Activated CD8-positive, alpha-beta memory T cell treated with anti-CD3 and anti-CD28 coated beads for 36 hours (primary cell): Measurements from ENCODE around the gene LITAF. TPM values are rescaled to one million over a fixed set of nuclear protein-coding genes. Genes with fewer than 3 reads are reported as not detected.

Experiments used
- CTCF ChIA-PET: fragments of 350-600 bp; sonication (Branson Sonifier 250); formaldehyde crosslinking; loops from one replicate; lab custom pipeline; 2021; ENCODE audit warnings: antibody characterized with exemption; lab: Charles Lee
- POLR2A ChIA-PET: fragments of 350-600 bp; sonication (Branson Sonifier 250); formaldehyde crosslinking; loops from one replicate; lab custom pipeline; 2021; ENCODE audit warnings: antibody characterized with exemption; lab: Charles Lee
- total RNA-seq, 2 experiments: library from RNA; stranded (reverse); gene quantifications; one replicate each; pipeline ENCODE4 v1.2.3, GENCODE V29; 2021

Gene LITAF
- total RNA-seq, 2 experiments from 2014 or later = 178 to 183 TPM

GRCh38 chr16:11547118-11547916 is 39.4 kb downstream of the LITAF start:
- CTCF ChIA-PET = no interaction called here
- POLR2A ChIA-PET = no interaction called here

- POLR2A ChIA-PET = interaction anchor here (0.6 kb wide), 1 partner anchor 9 kb away, joined by 3 read pairs; no protein-coding TSS in a partner anchor
- CTCF ChIA-PET = no interaction called here
Measured at GRCh38 chr16:11546608-11547061, 40.1 kb downstream of the LITAF start.

GRCh38 chr16:11543661-11544393 is 42.9 kb downstream of the LITAF start:
- POLR2A ChIA-PET = no interaction called here

GRCh38 chr16:11542069-11542744 is 44.5 kb downstream of the LITAF start:
- POLR2A ChIA-PET = no interaction called here
- CTCF ChIA-PET = no interaction called here

More at GRCh38 chr16:11543661-11544393, 42.9 kb downstream of the LITAF start:
- CTCF ChIA-PET = interaction anchor here (0.6 to 1.9 kb wide), 3 partner anchors 12 to 90 kb away, joined by 3 to 8 read pairs (median 4); no protein-coding TSS in a partner anchor

- CTCF ChIA-PET = interaction anchor here (0.5 to 0.7 kb wide), 2 partner anchors 20 to 276 kb away, joined by 3 to 6 read pairs; no protein-coding TSS in a partner anchor
- POLR2A ChIA-PET = no interaction called here
Measured at GRCh38 chr16:11539641-11540050, 47.1 kb downstream of the LITAF start.

- CTCF ChIA-PET = no interaction called here
- POLR2A ChIA-PET = no interaction called here
Measured at GRCh38 chr16:11538880-11539279, 47.8 kb downstream of the LITAF start.

GRCh38 chr16:11536104-11536866 is 50.4 kb downstream of the LITAF start:
- POLR2A ChIA-PET = no interaction called here
- CTCF ChIA-PET = interaction anchor here (1.0 to 2.8 kb wide), 2 partner anchors 104 to 107 kb away, joined by 3 to 7 read pairs; no protein-coding TSS in a partner anchor

- ChIA-PET POLR2A (no interaction called here), CTCF (interaction anchor here (0.6 to 2.8 kb wide), 3 partner anchors 105 to 164 kb away, joined by 3 to 7 read pairs (median 3); no protein-coding TSS in a partner anchor)
Measured at GRCh38 chr16:11535494-11535893, 51.2 kb downstream of the LITAF start.

- POLR2A ChIA-PET = interaction anchor here (0.6 kb wide), 1 partner anchor 21 kb away, joined by 5 read pairs; no protein-coding TSS in a partner anchor
- CTCF ChIA-PET = interaction anchor here (0.6 to 2.8 kb wide), 4 partner anchors 9 to 571 kb away, joined by 3 to 7 read pairs (median 4); no protein-coding TSS in a partner anchor
Measured at GRCh38 chr16:11534262-11534661, 52.5 kb downstream of the LITAF start.

GRCh38 chr16:11533588-11533987 is 53.1 kb downstream of the LITAF start:
- POLR2A ChIA-PET = no interaction called here
- CTCF ChIA-PET = interaction anchor here (2.8 kb wide), 1 partner anchor 107 kb away, joined by 7 read pairs; no protein-coding TSS in a partner anchor

- POLR2A ChIA-PET = no interaction called here
Measured at GRCh38 chr16:11530171-11530940, 56.4 kb downstream of the LITAF start.

GRCh38 chr16:11529285-11529684 is 57.4 kb downstream of the LITAF start:
- ChIA-PET CTCF (no interaction called here), POLR2A (no interaction called here)

More at GRCh38 chr16:11530171-11530940, 56.4 kb downstream of the LITAF start:
- CTCF ChIA-PET = interaction anchor here (0.6 to 2.2 kb wide), 3 partner anchors 56 to 185 kb away, joined by 3 to 12 read pairs (median 4); partner anchors contain the start of gene LITAF

GRCh38 chr16:11528053-11528452 is 58.7 kb downstream of the LITAF start:
- ChIA-PET POLR2A (no interaction called here), CTCF (no interaction called here)

- CTCF ChIA-PET = no interaction called here
- POLR2A ChIA-PET = no interaction called here
Measured at GRCh38 chr16:11526655-11527350, 59.9 kb downstream of the LITAF start.

- POLR2A ChIA-PET = no interaction called here
- CTCF ChIA-PET = interaction anchor here (0.9 to 1.0 kb wide), 3 partner anchors 8 to 117 kb away, joined by 3 to 4 read pairs (median 3); no protein-coding TSS in a partner anchor
Measured at GRCh38 chr16:11524098-11524760, 62.5 kb downstream of the LITAF start.

- ChIA-PET CTCF (interaction anchor here (0.7 to 1.3 kb wide), 2 partner anchors 9 to 11 kb away, joined by 3 read pairs; no protein-coding TSS in a partner anchor), POLR2A (no interaction called here)
Measured at GRCh38 chr16:11521055-11521454, 65.7 kb downstream of the LITAF start.
